Liver (tissue), 3 donors: ENCODE results near the gene UGT1A5.

ENCODE experiments used
- FOXA1 ChIP-seq: IDR thresholded peaks from 2 replicates; pipeline ENCODE4 v1.6.1; 2016; ENCODE audit warnings: antibody characterized with exemption
- FOXA2 ChIP-seq: IDR thresholded peaks from 2 replicates; pipeline ENCODE4 v1.6.1; 2016; ENCODE audit warnings: antibody characterized with exemption
- GABPA ChIP-seq, 2 donors: IDR thresholded peaks in 1 of 2; conservative IDR thresholded peaks in 1 of 2; 2 replicates each; pipeline ENCODE4 v1.6.1; 2016; ENCODE audit warnings: antibody characterized with exemption in 2 of 2, mild to moderate bottlenecking in 1 of 2, moderate library complexity in 1 of 2
- RAD21 ChIP-seq, 2 donors: IDR thresholded peaks; 2 replicates each; pipeline ENCODE4 v1.6.1; 2016; ENCODE audit warnings: antibody characterized with exemption in 2 of 2, mild to moderate bottlenecking in 2 of 2
- RXRA ChIP-seq, 2 donors: IDR thresholded peaks; 2 replicates each; pipeline ENCODE4 v1.6.1; 2017 to 2018; ENCODE audit warnings: antibody characterized with exemption in 2 of 2, mild to moderate bottlenecking in 1 of 2
- SP1 ChIP-seq: IDR thresholded peaks from 2 replicates; pipeline ENCODE4 v1.6.1; 2018; ENCODE audit warnings: antibody characterized with exemption, mild to moderate bottlenecking
- TAF1 ChIP-seq: conservative IDR thresholded peaks from 2 replicates; pipeline ENCODE4 v1.6.1; 2016; ENCODE audit warnings: antibody characterized with exemption, mild to moderate bottlenecking
- TF ChIP-seq, protein P1 (sequence below): fragments of 150-350 bp; IDR thresholded peaks from 2 replicates; pipeline ENCODE4 v1.5.1; 2017; ENCODE audit warnings: improper control_type of control experiment, low read depth, low read length; ENCODE audit not compliant: missing input control
- TF ChIP-seq, protein P2 (sequence below): IDR thresholded peaks from 2 replicates; pipeline ENCODE4 v1.6.1; 2016; ENCODE audit warnings: antibody characterized with exemption, mild to moderate bottlenecking
- TF ChIP-seq, protein P3 (sequence below): IDR thresholded peaks from 2 replicates; pipeline ENCODE4 v1.6.1; 2016; ENCODE audit warnings: antibody characterized with exemption
- TF ChIP-seq, protein P4 (sequence below): IDR thresholded peaks from 2 replicates; pipeline ENCODE4 v1.6.1; 2016; ENCODE audit warnings: antibody characterized with exemption
- TF ChIP-seq, protein P5 (sequence below): IDR thresholded peaks from 2 replicates; pipeline ENCODE4 v1.6.1; 2016; ENCODE audit warnings: antibody characterized with exemption
- donor health status: healthy.
- donor health status: healthy.

DNA sequence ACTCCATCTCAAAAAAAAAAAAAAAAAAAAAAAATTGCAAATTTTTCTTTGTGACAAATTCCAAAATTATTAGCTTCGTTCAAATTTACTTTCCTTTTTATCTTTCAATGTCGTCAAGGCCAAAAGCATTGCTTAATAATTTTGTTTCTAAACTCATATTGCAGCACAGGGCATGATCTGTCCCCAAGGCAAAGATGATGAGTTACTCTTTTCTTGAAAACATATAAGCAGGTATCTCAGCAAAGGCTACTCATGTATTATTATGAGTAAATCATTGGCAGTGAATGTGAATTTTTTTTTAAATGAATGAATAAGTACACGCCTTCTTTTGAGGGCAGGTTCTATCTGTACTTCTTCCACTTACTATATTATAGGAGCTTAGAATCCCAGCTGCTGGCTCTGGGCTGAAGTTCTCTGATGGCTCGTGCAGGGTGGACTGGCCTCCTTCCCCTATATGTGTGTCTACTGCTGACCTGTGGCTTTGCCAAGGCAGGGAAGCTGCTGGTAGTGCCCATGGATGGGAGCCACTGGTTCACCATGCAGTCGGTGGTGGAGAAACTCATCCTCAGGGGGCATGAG is 31.1 kb upstream of the UGT1A5 start, which contains the start of gene UGT1A7:
- TF ChIP-seq, protein P1, sequence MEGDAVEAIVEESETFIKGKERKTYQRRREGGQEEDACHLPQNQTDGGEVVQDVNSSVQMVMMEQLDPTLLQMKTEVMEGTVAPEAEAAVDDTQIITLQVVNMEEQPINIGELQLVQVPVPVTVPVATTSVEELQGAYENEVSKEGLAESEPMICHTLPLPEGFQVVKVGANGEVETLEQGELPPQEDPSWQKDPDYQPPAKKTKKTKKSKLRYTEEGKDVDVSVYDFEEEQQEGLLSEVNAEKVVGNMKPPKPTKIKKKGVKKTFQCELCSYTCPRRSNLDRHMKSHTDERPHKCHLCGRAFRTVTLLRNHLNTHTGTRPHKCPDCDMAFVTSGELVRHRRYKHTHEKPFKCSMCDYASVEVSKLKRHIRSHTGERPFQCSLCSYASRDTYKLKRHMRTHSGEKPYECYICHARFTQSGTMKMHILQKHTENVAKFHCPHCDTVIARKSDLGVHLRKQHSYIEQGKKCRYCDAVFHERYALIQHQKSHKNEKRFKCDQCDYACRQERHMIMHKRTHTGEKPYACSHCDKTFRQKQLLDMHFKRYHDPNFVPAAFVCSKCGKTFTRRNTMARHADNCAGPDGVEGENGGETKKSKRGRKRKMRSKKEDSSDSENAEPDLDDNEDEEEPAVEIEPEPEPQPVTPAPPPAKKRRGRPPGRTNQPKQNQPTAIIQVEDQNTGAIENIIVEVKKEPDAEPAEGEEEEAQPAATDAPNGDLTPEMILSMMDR, result no peak
- TF ChIP-seq, protein P2, sequence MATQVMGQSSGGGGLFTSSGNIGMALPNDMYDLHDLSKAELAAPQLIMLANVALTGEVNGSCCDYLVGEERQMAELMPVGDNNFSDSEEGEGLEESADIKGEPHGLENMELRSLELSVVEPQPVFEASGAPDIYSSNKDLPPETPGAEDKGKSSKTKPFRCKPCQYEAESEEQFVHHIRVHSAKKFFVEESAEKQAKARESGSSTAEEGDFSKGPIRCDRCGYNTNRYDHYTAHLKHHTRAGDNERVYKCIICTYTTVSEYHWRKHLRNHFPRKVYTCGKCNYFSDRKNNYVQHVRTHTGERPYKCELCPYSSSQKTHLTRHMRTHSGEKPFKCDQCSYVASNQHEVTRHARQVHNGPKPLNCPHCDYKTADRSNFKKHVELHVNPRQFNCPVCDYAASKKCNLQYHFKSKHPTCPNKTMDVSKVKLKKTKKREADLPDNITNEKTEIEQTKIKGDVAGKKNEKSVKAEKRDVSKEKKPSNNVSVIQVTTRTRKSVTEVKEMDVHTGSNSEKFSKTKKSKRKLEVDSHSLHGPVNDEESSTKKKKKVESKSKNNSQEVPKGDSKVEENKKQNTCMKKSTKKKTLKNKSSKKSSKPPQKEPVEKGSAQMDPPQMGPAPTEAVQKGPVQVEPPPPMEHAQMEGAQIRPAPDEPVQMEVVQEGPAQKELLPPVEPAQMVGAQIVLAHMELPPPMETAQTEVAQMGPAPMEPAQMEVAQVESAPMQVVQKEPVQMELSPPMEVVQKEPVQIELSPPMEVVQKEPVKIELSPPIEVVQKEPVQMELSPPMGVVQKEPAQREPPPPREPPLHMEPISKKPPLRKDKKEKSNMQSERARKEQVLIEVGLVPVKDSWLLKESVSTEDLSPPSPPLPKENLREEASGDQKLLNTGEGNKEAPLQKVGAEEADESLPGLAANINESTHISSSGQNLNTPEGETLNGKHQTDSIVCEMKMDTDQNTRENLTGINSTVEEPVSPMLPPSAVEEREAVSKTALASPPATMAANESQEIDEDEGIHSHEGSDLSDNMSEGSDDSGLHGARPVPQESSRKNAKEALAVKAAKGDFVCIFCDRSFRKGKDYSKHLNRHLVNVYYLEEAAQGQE, result no peak
- TF ChIP-seq RAD21 (IDR thresholded peaks at IDR 0.05), result no peak
- TF ChIP-seq, protein P3, sequence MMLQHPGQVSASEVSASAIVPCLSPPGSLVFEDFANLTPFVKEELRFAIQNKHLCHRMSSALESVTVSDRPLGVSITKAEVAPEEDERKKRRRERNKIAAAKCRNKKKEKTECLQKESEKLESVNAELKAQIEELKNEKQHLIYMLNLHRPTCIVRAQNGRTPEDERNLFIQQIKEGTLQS, result no peak
- no peak for TF ChIP-seq SP1
- TF ChIP-seq TAF1, result no peak
- TF ChIP-seq, protein P4, sequence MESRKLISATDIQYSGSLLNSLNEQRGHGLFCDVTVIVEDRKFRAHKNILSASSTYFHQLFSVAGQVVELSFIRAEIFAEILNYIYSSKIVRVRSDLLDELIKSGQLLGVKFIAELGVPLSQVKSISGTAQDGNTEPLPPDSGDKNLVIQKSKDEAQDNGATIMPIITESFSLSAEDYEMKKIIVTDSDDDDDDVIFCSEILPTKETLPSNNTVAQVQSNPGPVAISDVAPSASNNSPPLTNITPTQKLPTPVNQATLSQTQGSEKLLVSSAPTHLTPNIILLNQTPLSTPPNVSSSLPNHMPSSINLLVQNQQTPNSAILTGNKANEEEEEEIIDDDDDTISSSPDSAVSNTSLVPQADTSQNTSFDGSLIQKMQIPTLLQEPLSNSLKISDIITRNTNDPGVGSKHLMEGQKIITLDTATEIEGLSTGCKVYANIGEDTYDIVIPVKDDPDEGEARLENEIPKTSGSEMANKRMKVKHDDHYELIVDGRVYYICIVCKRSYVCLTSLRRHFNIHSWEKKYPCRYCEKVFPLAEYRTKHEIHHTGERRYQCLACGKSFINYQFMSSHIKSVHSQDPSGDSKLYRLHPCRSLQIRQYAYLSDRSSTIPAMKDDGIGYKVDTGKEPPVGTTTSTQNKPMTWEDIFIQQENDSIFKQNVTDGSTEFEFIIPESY, result no peak
- TF ChIP-seq, protein P5, sequence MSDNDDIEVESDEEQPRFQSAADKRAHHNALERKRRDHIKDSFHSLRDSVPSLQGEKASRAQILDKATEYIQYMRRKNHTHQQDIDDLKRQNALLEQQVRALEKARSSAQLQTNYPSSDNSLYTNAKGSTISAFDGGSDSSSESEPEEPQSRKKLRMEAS, result no peak
- TF ChIP-seq GABPA (IDR thresholded peaks at IDR 0.05 in 1 of 2, conservative IDR thresholded peaks at IDR 0.05 in 1 of 2), result no peak
- TF ChIP-seq RXRA (IDR thresholded peaks at IDR 0.05), result no peak
- TF ChIP-seq FOXA1, result no peak
- TF ChIP-seq FOXA2, result no peak
